ENCODE results near the gene TNFRSF4. TPM values are rescaled to one million over a fixed set of nuclear protein-coding genes. Genes with fewer than 3 reads are reported as not detected.

TNFRSF4 gene
- polyA plus RNA-seq, 2 of the 4 experiments (the other 2 are of a cell fraction), result not detected

DNA sequence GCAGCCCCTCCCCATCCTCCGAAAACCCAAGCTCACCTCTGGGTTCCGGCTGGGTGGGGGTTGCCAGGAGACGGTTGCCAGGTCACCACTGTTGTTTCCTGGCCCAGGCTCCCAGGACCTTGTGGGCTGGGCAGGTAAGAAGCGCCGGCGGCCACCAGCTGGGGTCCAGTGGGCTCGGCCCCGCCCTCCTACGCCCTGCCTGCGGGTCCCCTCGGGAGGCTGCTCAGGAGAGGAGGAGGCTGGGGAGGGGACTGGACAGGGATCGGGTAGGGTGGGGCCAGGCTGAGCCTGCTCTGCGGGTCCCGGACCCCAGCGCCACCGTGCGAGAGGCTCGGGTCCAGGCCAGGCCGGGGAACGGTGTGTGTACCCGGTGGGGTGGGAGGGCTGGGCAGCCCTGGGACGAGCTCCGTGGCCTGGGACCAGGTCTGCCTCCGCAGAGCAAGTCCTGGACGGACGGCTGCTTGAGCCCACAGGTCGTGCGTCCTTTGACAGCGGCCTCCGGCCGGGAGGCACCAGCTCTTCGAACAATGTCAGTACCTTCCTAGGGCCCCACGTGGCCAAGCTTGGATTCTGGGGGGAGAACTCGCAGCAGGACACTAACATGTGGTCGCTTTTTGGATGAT, 40.0 kb downstream of the TNFRSF4 start, which contains the start of gene TTLL10:
TSS of gene TTLL10 (plus strand) at position 88 of the 623 bp plus-strand sequence. CDS start 5,336 bp downstream, outside the sequence.
- no peak for ATAC-seq
- no peak for TF ChIP-seq ZNF302 (CRISPR knock-in tag; IDR thresholded peaks at IDR 0.05)
- TF ChIP-seq MAFK (IDR thresholded peaks at IDR 0.05; ENCODE audit: partially characterized antibody), result no peak
- no peak for TF ChIP-seq HOXB5 (CRISPR knock-in tag; IDR thresholded peaks at IDR 0.05)
- TF ChIP-seq, protein P1, sequence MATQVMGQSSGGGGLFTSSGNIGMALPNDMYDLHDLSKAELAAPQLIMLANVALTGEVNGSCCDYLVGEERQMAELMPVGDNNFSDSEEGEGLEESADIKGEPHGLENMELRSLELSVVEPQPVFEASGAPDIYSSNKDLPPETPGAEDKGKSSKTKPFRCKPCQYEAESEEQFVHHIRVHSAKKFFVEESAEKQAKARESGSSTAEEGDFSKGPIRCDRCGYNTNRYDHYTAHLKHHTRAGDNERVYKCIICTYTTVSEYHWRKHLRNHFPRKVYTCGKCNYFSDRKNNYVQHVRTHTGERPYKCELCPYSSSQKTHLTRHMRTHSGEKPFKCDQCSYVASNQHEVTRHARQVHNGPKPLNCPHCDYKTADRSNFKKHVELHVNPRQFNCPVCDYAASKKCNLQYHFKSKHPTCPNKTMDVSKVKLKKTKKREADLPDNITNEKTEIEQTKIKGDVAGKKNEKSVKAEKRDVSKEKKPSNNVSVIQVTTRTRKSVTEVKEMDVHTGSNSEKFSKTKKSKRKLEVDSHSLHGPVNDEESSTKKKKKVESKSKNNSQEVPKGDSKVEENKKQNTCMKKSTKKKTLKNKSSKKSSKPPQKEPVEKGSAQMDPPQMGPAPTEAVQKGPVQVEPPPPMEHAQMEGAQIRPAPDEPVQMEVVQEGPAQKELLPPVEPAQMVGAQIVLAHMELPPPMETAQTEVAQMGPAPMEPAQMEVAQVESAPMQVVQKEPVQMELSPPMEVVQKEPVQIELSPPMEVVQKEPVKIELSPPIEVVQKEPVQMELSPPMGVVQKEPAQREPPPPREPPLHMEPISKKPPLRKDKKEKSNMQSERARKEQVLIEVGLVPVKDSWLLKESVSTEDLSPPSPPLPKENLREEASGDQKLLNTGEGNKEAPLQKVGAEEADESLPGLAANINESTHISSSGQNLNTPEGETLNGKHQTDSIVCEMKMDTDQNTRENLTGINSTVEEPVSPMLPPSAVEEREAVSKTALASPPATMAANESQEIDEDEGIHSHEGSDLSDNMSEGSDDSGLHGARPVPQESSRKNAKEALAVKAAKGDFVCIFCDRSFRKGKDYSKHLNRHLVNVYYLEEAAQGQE (IDR thresholded peaks at IDR 0.05), result no peak
- TF ChIP-seq ZSCAN20 (CRISPR knock-in tag; IDR thresholded peaks at IDR 0.05), result no peak
- no peak for TF ChIP-seq CHD4 (IDR thresholded peaks at IDR 0.05; ENCODE audit: borderline replicate concordance)
- TF ChIP-seq HEYL (CRISPR knock-in tag; IDR thresholded peaks at IDR 0.05), result no peak
- TF ChIP-seq GATA3 (IDR thresholded peaks at IDR 0.05; ENCODE audit: borderline replicate concordance), result no peak
- TF ChIP-seq CEBPB (IDR thresholded peaks at IDR 0.05), result no peak
- TF ChIP-seq BHLHE40 (IDR thresholded peaks at IDR 0.05; ENCODE audit: low read depth, low read length), result no peak
- no peak for TF ChIP-seq KDM1A (IDR thresholded peaks at IDR 0.05; ENCODE audit: low read depth)
- TF ChIP-seq POLR2A (IDR thresholded peaks at IDR 0.05; ENCODE audit: low read length), result no peak
- no peak for TF ChIP-seq EP300 (IDR thresholded peaks at IDR 0.05)
- TF ChIP-seq HOXB13 (CRISPR knock-in tag; IDR thresholded peaks at IDR 0.05; ENCODE audit: low read depth), result no peak
- FAIRE-seq, result no peak
- no peak within 1 kb of the TSS for H3K4me3 ChIP-seq
- no peak within 1 kb of the TSS for H3K27ac ChIP-seq
- no peaks in the 10 kb centered on the region for H3K9me3 ChIP-seq
- ChIA-PET POLR2A (no interaction called here), CTCF (interaction anchor here (0.6 kb wide), 1 partner anchor 14 kb away, joined by 3 read pairs; no protein-coding TSS in a partner anchor)
- WGBS (ENCODE audit: missing lambda C conversion rate), result 62% methylated on average over 9 of the region's 35 CpGs
- DNase-seq (ENCODE audit: low read depth in 1 of 2, low spot score in 1 of 2), result no peak
- no peaks in the 10 kb centered on the region for H3K4me1 ChIP-seq
- H3K4me2 ChIP-seq, result no peak within 1 kb of the TSS

GRCh38 chr1:1173061-1173792, 40.7 kb downstream of the TNFRSF4 start:
- CTCF ChIA-PET, result interaction anchor here (0.6 kb wide), 1 partner anchor 15 kb away, joined by 3 read pairs; no protein-coding TSS in a partner anchor

More at GRCh38 chr1:1173061-1173792, 40.7 kb downstream of the TNFRSF4 start:
- DNase-seq (ENCODE audit: low read depth in 1 of 2, low spot score in 1 of 2) (no peak), FAIRE-seq (no peak), ATAC-seq (no peak)
- Histone ChIP-seq H3K4me1 (no peaks in the 10 kb centered on the region), H3K4me2 (no peak overlapping the region), H3K9me3 (no peaks in the 10 kb centered on the region), H3K4me3 (no peak overlapping the region), H3K27ac (no peak overlapping the region)
- POLR2A ChIA-PET, result no interaction called here
- TF ChIP-seq KDM5A (IDR thresholded peaks at IDR 0.05) (no peak), CBX8 (IDR thresholded peaks at IDR 0.05) (no peak), RFX5 (IDR thresholded peaks at IDR 0.05) (no peak), GATA3 (IDR thresholded peaks at IDR 0.05; ENCODE audit: borderline replicate concordance) (no peak), NFE2L2 (conservative IDR thresholded peaks at IDR 0.05; ENCODE audit: low read length) (no peak), ESRRA (IDR thresholded peaks at IDR 0.05; ENCODE audit: borderline replicate concordance, low read length) (no peak)
- TF ChIP-seq, protein P1 (IDR thresholded peaks at IDR 0.05), result no peak
- WGBS (ENCODE audit: missing lambda C conversion rate), result 60% methylated on average over 10 of the region's 32 CpGs

All from A549 (cell line).